H9 (cell line): ENCODE measurements around the gene SLC16A11. TPM values are rescaled to one million over a fixed set of nuclear protein-coding genes. Genes with fewer than 3 reads are reported as not detected.

Source experiments
- DNase-seq: peaks from one replicate; pipeline ENCODE4 v3.0.0-alpha.2; 2017
- H2AFZ ChIP-seq: one replicate; pipeline ENCODE4 v1.6.1; 2013; ENCODE audit warnings: mild to moderate bottlenecking, low read length, control low read depth, moderate library complexity
- H2AK5ac ChIP-seq: 2 replicates; pipeline ENCODE4 v1.6.1; 2013; ENCODE audit warnings: low read length, control low read depth, mixed read lengths; ENCODE audit not compliant: insufficient read length
- H2BK120ac ChIP-seq: one replicate; pipeline ENCODE4 v1.6.1; 2013; ENCODE audit warnings: low read depth, mild to moderate bottlenecking, low read length, control low read depth, inconsistent platforms; ENCODE audit not compliant: poor library complexity, severe bottlenecking
- H2BK12ac ChIP-seq: 2 replicates; pipeline ENCODE4 v1.6.1; 2013; ENCODE audit warnings: low read length, control low read depth, mixed read lengths, low read depth; ENCODE audit not compliant: insufficient read length
- H2BK15ac ChIP-seq: 2 replicates; pipeline ENCODE4 v1.6.1; 2013; ENCODE audit warnings: low read depth, low read length, control low read depth
- H2BK20ac ChIP-seq: one replicate; pipeline ENCODE4 v1.6.1; 2013; ENCODE audit warnings: low read depth, mild to moderate bottlenecking, low read length, control low read depth, inconsistent platforms; ENCODE audit not compliant: poor library complexity, severe bottlenecking
- H2BK5ac ChIP-seq: 2 replicates; pipeline ENCODE4 v1.6.1; 2013; ENCODE audit warnings: low read length, control low read depth, mixed read lengths; ENCODE audit not compliant: insufficient read length
- H3K14ac ChIP-seq: 2 replicates; pipeline ENCODE4 v1.6.1; 2013; ENCODE audit warnings: low read length, control low read depth; ENCODE audit not compliant: insufficient read depth
- H3K18ac ChIP-seq: 2 replicates; pipeline ENCODE4 v1.6.1; 2013; ENCODE audit warnings: low read depth, mild to moderate bottlenecking, mixed read lengths, low read length, control low read depth; ENCODE audit not compliant: insufficient read length
- H3K23ac ChIP-seq: 2 replicates; pipeline ENCODE4 v1.6.1; 2013; ENCODE audit warnings: low read length, control low read depth, mixed read lengths, low read depth; ENCODE audit not compliant: insufficient read length
- H3K23me2 ChIP-seq: 2 replicates; pipeline ENCODE4 v1.6.1; 2013; ENCODE audit warnings: low read depth, mild to moderate bottlenecking, mixed read lengths, low read length, control low read depth; ENCODE audit not compliant: insufficient read length, poor library complexity, severe bottlenecking
- H3K27ac ChIP-seq: 2 replicates; pipeline ENCODE4 v1.5.1; 2013; ENCODE audit warnings: low read length, control low read depth, mixed read lengths, low read depth; ENCODE audit not compliant: insufficient read length
- H3K27me3 ChIP-seq: 2 replicates; pipeline ENCODE4 v1.6.1; 2013; ENCODE audit warnings: low read length, control low read depth, inconsistent platforms; ENCODE audit not compliant: insufficient read depth
- H3K4ac ChIP-seq: 2 replicates; pipeline ENCODE4 v1.6.1; 2013; ENCODE audit warnings: low read depth, mild to moderate bottlenecking, control low read depth, inconsistent platforms, low read length, moderate library complexity
- H3K4me1 ChIP-seq: 2 replicates; pipeline ENCODE4 v1.6.1; 2013; ENCODE audit warnings: low read length, control low read depth, inconsistent platforms; ENCODE audit not compliant: insufficient read depth
- H3K4me2 ChIP-seq: 2 replicates; pipeline ENCODE4 v1.6.1; 2013; ENCODE audit warnings: low read length, control low read depth, mixed read lengths; ENCODE audit not compliant: insufficient read length, insufficient read depth
- H3K56ac ChIP-seq: 2 replicates; pipeline ENCODE4 v1.6.1; 2013; ENCODE audit warnings: low read depth, mild to moderate bottlenecking, mixed read lengths, low read length, control low read depth; ENCODE audit not compliant: insufficient read length
- H3K79me1 ChIP-seq: 2 replicates; pipeline ENCODE4 v1.6.1; 2013; ENCODE audit warnings: low read depth, mild to moderate bottlenecking, moderate library complexity, low read length, control low read depth, inconsistent platforms; ENCODE audit not compliant: insufficient read depth, poor library complexity, severe bottlenecking
- H3K79me2 ChIP-seq: 2 replicates; pipeline ENCODE4 v1.6.1; 2013; ENCODE audit warnings: low read length, control low read depth, inconsistent platforms; ENCODE audit not compliant: insufficient read depth
- H3K9ac ChIP-seq: 2 replicates; pipeline ENCODE4 v1.6.1; 2013; ENCODE audit warnings: low read length, control low read depth, mixed read lengths; ENCODE audit not compliant: insufficient read length; ENCODE audit errors: extremely low read depth
- H3K9me3 ChIP-seq: one replicate; pipeline ENCODE4 v1.6.1; 2013; ENCODE audit warnings: low read depth, low read length, inconsistent platforms; ENCODE audit not compliant: control insufficient read depth
- H3T11ph ChIP-seq: one replicate; pipeline ENCODE4 v1.6.1; 2013; ENCODE audit warnings: mild to moderate bottlenecking, low read length, control low read depth, inconsistent platforms
- H4K20me1 ChIP-seq: one replicate; pipeline ENCODE4 v1.6.1; 2013; ENCODE audit not compliant: control insufficient read depth, insufficient read length, insufficient read depth
- H4K5ac ChIP-seq: 2 replicates; pipeline ENCODE4 v1.6.1; 2013; ENCODE audit warnings: low read depth, mild to moderate bottlenecking, mixed read lengths, low read length, control low read depth; ENCODE audit not compliant: insufficient read length
- H4K8ac ChIP-seq: replicated peaks from 2 replicates; pipeline ENCODE4 v1.6.1; 2013; ENCODE audit warnings: low read length, control low read depth, mixed read lengths, low read depth; ENCODE audit not compliant: insufficient read length
- H4K91ac ChIP-seq: 2 replicates; pipeline ENCODE4 v1.6.1; 2013; ENCODE audit warnings: low read depth, mild to moderate bottlenecking, moderate library complexity, mixed read lengths, low read length, control low read depth; ENCODE audit not compliant: insufficient read length
- H3K27ac Mint-ChIP-seq, 3 experiments: 2 replicates in 2 of 3; 3 replicates in 1 of 3; pipeline ENCODE4 v1.8.0; 2020 to 2021; ENCODE audit warnings: mixed read lengths in 3 of 3, mild to moderate bottlenecking in 1 of 3, moderate library complexity in 1 of 3
- H3K27me3 Mint-ChIP-seq: 2 replicates; pipeline ENCODE4 v1.8.0; 2021; ENCODE audit warnings: low read depth, mild to moderate bottlenecking, moderate library complexity, mixed read lengths
- H3K36me3 Mint-ChIP-seq, 3 experiments: 2 replicates in 2 of 3; 3 replicates in 1 of 3; pipeline ENCODE4 v1.8.0; 2020 to 2021; ENCODE audit warnings: low read depth in 3 of 3, mixed read lengths in 3 of 3; ENCODE audit not compliant: insufficient read depth in 1 of 3
- H3K4me1 Mint-ChIP-seq, 2 experiments: 2 replicates each; pipeline ENCODE4 v1.8.0; 2020; ENCODE audit warnings: mixed read lengths in 2 of 2
- H3K4me3 Mint-ChIP-seq, 2 experiments: 2 replicates in 1 of 2; 3 replicates in 1 of 2; pipeline ENCODE4 v1.8.0; 2020 to 2021; ENCODE audit warnings: mild to moderate bottlenecking in 2 of 2, mixed read lengths in 2 of 2, moderate library complexity in 1 of 2
- H3K9me3 Mint-ChIP-seq, 2 experiments: 2 replicates in 1 of 2; 3 replicates in 1 of 2; pipeline ENCODE4 v1.8.0; 2020; ENCODE audit warnings: mild to moderate bottlenecking in 2 of 2, mixed read lengths in 2 of 2, moderate library complexity in 1 of 2
- CTCF ChIP-seq: fragments of 200-600 bp; sonication (generic); conservative IDR thresholded peaks from 3 replicates; pipeline ENCODE4 v1.8.0; 2021; ENCODE audit warnings: antibody characterized with exemption, mild to moderate bottlenecking
- WGBS: extraction: QIAGEN DNeasy Blood & Tissue Kit; methylation state at CpG from one replicate; pipeline ENCODE4 v1.1.7; 2013; ENCODE audit warnings: missing lambda C conversion rate, low lambda C conversion rate, mixed read lengths; ENCODE audit not compliant: insufficient read length; ENCODE audit errors: extremely low coverage; 5-methylcytosine and 5-hydroxymethylcytosine counted together
- total RNA-seq: library from RNA; stranded (reverse); gene quantifications from 2 replicates; pipeline ENCODE4 v1.2.1, GENCODE V29; 2021

SLC16A11 gene
- total RNA-seq, 1 experiment from 2014 or later = 0.13 TPM

DNA sequence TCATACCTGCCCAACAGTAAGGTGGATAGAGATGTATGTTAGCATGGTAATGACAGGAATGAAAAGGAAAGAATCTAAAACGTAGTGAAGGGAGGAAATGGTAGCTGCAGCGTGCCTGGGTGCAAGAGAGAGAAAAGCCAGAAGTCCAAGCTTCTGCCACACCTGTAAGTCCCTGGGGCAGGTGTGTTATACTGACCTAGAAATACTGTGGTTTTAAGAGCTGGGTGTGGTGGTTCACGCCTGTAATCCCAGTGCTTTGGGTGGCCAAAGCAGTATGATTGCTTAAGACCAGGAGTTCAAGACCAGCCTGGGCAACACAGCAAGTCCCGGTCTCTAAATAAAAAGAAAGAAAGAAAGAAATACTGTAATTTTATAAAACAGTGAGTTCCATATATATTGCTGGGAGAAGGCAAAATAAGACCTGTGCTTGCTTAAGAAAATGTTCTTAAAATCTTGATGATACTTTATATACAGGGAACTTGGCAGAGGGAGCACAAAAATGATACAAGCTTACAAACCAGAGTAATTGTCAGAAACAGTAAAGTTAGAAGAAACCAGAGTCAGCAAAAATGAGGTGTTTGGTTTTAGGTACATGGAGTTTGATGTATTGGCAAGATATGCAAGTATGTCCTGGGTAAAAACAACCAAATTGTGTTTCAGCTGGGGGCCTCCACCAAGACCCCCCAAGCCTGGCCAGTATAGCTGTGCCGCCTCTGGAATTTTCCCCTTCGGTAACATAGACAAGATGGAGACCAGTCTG is 41.4 kb downstream of the SLC16A11 start:
- Histone ChIP-seq H3K14ac (no peak overlapping the region), H4K5ac (no peak overlapping the region), H3T11ph (no peak overlapping the region), H3K27ac (no peak overlapping the region), H3K9me3 (no peaks in the 10 kb centered on the region), H4K8ac (no peak overlapping the region), H3K79me1 (no peaks in the 10 kb centered on the region), H2BK15ac (no peak overlapping the region), H3K79me2 (no peaks in the 10 kb centered on the region), H2BK12ac (no peak overlapping the region), H3K4me2 (no peak overlapping the region), H2BK5ac (no peak overlapping the region), H3K9ac (no peak overlapping the region), H3K23ac (no peak overlapping the region), H4K20me1 (no peaks in the 10 kb centered on the region), H3K56ac (no peak overlapping the region), H2BK120ac (no peak overlapping the region), H3K27me3 (no peaks in the 10 kb centered on the region), H4K91ac (no peak overlapping the region), H3K23me2 (no peaks in the 10 kb centered on the region), H2AFZ (no peak overlapping the region), H3K4ac (no peak overlapping the region), H2AK5ac (no peak overlapping the region), H2BK20ac (no peak overlapping the region), H3K4me1 (no peaks in the 10 kb centered on the region), H3K18ac (no peak overlapping the region)
- no peak for DNase-seq
- no peaks in the 10 kb centered on the region for H3K9me3 Mint-ChIP-seq
- no peaks in the 10 kb centered on the region for H3K27me3 Mint-ChIP-seq
- no peak overlapping the region for H3K4me3 Mint-ChIP-seq
- no peaks in the 10 kb centered on the region for H3K4me1 Mint-ChIP-seq
- no peak overlapping the region for H3K27ac Mint-ChIP-seq
- no CpG with 5 or more reads among the region's 6 CpGs for WGBS
- peaks cover 12 to 44% (median 19%) of the 10 kb centered on the region in 3 experiments; a peak in 6 of 7 replicates for H3K36me3 Mint-ChIP-seq
- TF ChIP-seq CTCF = no peak
